ENCODE measurements around the gene YWHAE.

- TF ChIP-seq CTCF (conservative IDR thresholded peaks at IDR 0.05; ENCODE audit: low read depth, low read length) (no peak), EZH2 (IDR thresholded peaks at IDR 0.05; ENCODE audit: borderline replicate concordance, low read depth, low read length, poor library complexity, severe bottlenecking) (no peak)
Observed at GRCh38 chr17:1377334-1377733, 22.7 kb downstream of the YWHAE start.

Data from A673 (cell line).